Heart left ventricle (tissue), 13 donors: Measurements from ENCODE around the gene TEX2.

Source experiments
- CTCF ChIP-seq, 12 donors: fragments of 200-600 bp; sonication (generic) in 4 of 12; IDR thresholded peaks; one replicate each; pipeline versions ENCODE4 v1.5.0 to v1.8.0; 2018 to 2022; ENCODE audit warnings: antibody characterized with exemption in 12 of 12, mild to moderate bottlenecking in 5 of 12
- POLR2A ChIP-seq, 2 donors: fragments of 450-650 bp; IDR thresholded peaks; one replicate each; pipeline ENCODE4 v1.6.1; 2017; ENCODE audit warnings: antibody characterized with exemption in 2 of 2, mild to moderate bottlenecking in 2 of 2, moderate library complexity in 2 of 2
- donor health status: ischemic (EF 13 %, LVEDD 7.1; RV severe dilation, severe dysfunction).
- donor health status: DM: no; HTN: yes; CAD: no.
- donor health status: DM: no; HTN: no; CAD: no.
- donor health status: ischemic (EF 25% LVEDD 6.9; RV normal size, moderate dysfunction).
- donor health status: ischemic (EF 25% LVEDD 5.7; RV mildly dilated, moderate dysfunction).
- donor health status: ischemic (EF 35%, LVEDD 5.7; RV mildly dilated, moderate dysfunction).
- donor health status: nonischemic (EF 11% LVEDD 7.7; RV severe dilation, severe dysfunction).
- donor health status: DM: yes; HTN: yes; CAD: no.
- donor health status: PGD.
- donor health status: ischemic (EF 29% LVEDD 5.4; RV normal size, mild dysfunction).
- donor health status: nonischemic (EF 23%, LVEDD 6.1; RV moderate dilation, normal function).

- TF ChIP-seq CTCF (IDR thresholded peaks at IDR 0.05): peak in 1 of 12 donors; percentile 5
- peak; percentile 86 to 98 for TF ChIP-seq POLR2A (IDR thresholded peaks at IDR 0.05)
Observed at GRCh38 chr17:64145751-64146417, 117.2 kb downstream of the TEX2 start.
